WI38 (cell line): ENCODE data around the gene B4GALNT2.
A peak's percentile ranks its signal among the peaks of the same experiment; 100 is the strongest.
"Not testable (repeated sequence)": the region's sequence is repeated elsewhere in the genome, so short reads cannot be mapped to it uniquely, and the experiment has no call there.

ENCODE experiments used
- H3K4me3 ChIP-seq: 2 replicates; pipeline ENCODE4 v1.5.1; 2011; ENCODE audit warnings: low read depth, mild to moderate bottlenecking, control low read depth, low read length
- CTCF ChIP-seq: IDR thresholded peaks from 2 replicates; pipeline ENCODE4 v1.5.1; 2012; ENCODE audit warnings: low read depth, mild to moderate bottlenecking, control low read depth, low read length

B4GALNT2 gene

GRCh38 chr17:49132699-49133364 lies at the start of gene B4GALNT2:
Gene B4GALNT2 (plus strand): TSS chr17:49132769. CDS start chr17:49132793, 24 bp downstream.
- TF ChIP-seq CTCF = no peak
- H3K4me3 ChIP-seq = peak within 1 kb of the TSS; percentile 38

GRCh38 chr17:49085046-49085445 lies 47.5 kb upstream of the B4GALNT2 start:
- not testable (repeated sequence) for H3K4me3 ChIP-seq

GRCh38 chr17:49085565-49086315 lies 46.8 kb upstream of the B4GALNT2 start:
- H3K4me3 ChIP-seq = no peak overlapping the region
- no peak for TF ChIP-seq CTCF

- no peak for TF ChIP-seq CTCF
Observed at GRCh38 chr17:49086316-49086605, 46.3 kb upstream of the B4GALNT2 start.

GRCh38 chr17:49086649-49087048 lies 45.9 kb upstream of the B4GALNT2 start:
- H3K4me3 ChIP-seq = no peak overlapping the region
- TF ChIP-seq CTCF = no peak

More at GRCh38 chr17:49086316-49086605, 46.3 kb upstream of the B4GALNT2 start:
- H3K4me3 ChIP-seq = no peak overlapping the region

- no peak for TF ChIP-seq CTCF
- H3K4me3 ChIP-seq = no peak overlapping the region
Observed at GRCh38 chr17:49089094-49089493, 43.5 kb upstream of the B4GALNT2 start.

GRCh38 chr17:49090878-49091594 lies 41.5 kb upstream of the B4GALNT2 start:
- no peak overlapping the region for H3K4me3 ChIP-seq
- TF ChIP-seq CTCF = no peak
